DOHH2 (cell line): ENCODE data around the gene PRCC.

Experiments
- H3F3A ChIP-seq: fragments of 200-600 bp; sonication (generic), shearing (Covaris generic); 2 replicates; pipeline ENCODE4 v1.6.0; 2016; ENCODE audit warnings: antibody characterized with exemption, mild to moderate bottlenecking; ENCODE audit not compliant: control insufficient read depth, insufficient read depth
- H3K27ac ChIP-seq: fragments of 200-600 bp; sonication (generic); 2 replicates; pipeline ENCODE4 v1.5.1; 2014; ENCODE audit warnings: low read depth, mild to moderate bottlenecking, low read length, moderate library complexity
- H3K27me3 ChIP-seq: fragments of 200-600 bp; sonication (generic); 2 replicates; pipeline ENCODE4 v1.6.1; 2014; ENCODE audit warnings: mild to moderate bottlenecking, low read length, mixed read lengths; ENCODE audit not compliant: control insufficient read depth
- H3K36me3 ChIP-seq: fragments of 200-600 bp; sonication (generic); 2 replicates; pipeline ENCODE4 v1.6.1; 2014; ENCODE audit warnings: mild to moderate bottlenecking, low read length, moderate library complexity, mixed read lengths; ENCODE audit not compliant: control insufficient read depth
- H3K4me1 ChIP-seq: fragments of 200-600 bp; sonication (generic); 2 replicates; pipeline ENCODE4 v1.6.1; 2014; ENCODE audit warnings: mild to moderate bottlenecking, low read length, mixed read lengths; ENCODE audit not compliant: control insufficient read depth
- H3K4me2 ChIP-seq: fragments of 200-600 bp; sonication (generic); 2 replicates; pipeline ENCODE4 v1.6.0; 2014; ENCODE audit warnings: mild to moderate bottlenecking, low read length, moderate library complexity
- H3K4me3 ChIP-seq: fragments of 200-600 bp; sonication (generic); 2 replicates; pipeline ENCODE4 v1.5.1; 2014; ENCODE audit warnings: mild to moderate bottlenecking, low read length, mixed read lengths
- H3K79me2 ChIP-seq: fragments of 200-600 bp; sonication (generic); 2 replicates; pipeline ENCODE4 v1.6.1; 2014; ENCODE audit warnings: mild to moderate bottlenecking, low read length, mixed read lengths; ENCODE audit not compliant: control insufficient read depth
- H3K9me2 ChIP-seq: fragments of 200-600 bp; sonication (generic); replicated peaks from 2 replicates; pipeline ENCODE4 v1.6.1; 2014; ENCODE audit warnings: mild to moderate bottlenecking, low read length, mixed read lengths; ENCODE audit not compliant: control insufficient read depth
- H3K9me3 ChIP-seq: fragments of 200-600 bp; sonication (generic); 2 replicates; pipeline ENCODE4 v1.6.1; 2014; ENCODE audit warnings: antibody characterized with exemption, low read length, mixed read lengths; ENCODE audit not compliant: control insufficient read depth, insufficient read depth
- H4K20me1 ChIP-seq: fragments of 200-600 bp; sonication (generic); 2 replicates; pipeline ENCODE4 v1.6.0; 2014; ENCODE audit warnings: low read depth, mild to moderate bottlenecking, antibody characterized with exemption, low read length, moderate library complexity; ENCODE audit not compliant: control insufficient read depth, insufficient read depth
- CTCF ChIP-seq: fragments of 200-600 bp; sonication (generic); IDR thresholded peaks from one replicate; pipeline ENCODE4 v1.5.1; 2014; ENCODE audit warnings: antibody characterized with exemption, mild to moderate bottlenecking, low read depth, low read length; ENCODE audit not compliant: poor library complexity, severe bottlenecking
- EZH2phosphoT487 ChIP-seq: fragments of 200-600 bp; sonication (generic); IDR thresholded peaks from 2 replicates; pipeline ENCODE4 v1.6.1; 2017; ENCODE audit warnings: borderline replicate concordance, mild to moderate bottlenecking, antibody characterized with exemption, low read length, moderate library complexity, mixed read lengths

The PRCC gene

DNA sequence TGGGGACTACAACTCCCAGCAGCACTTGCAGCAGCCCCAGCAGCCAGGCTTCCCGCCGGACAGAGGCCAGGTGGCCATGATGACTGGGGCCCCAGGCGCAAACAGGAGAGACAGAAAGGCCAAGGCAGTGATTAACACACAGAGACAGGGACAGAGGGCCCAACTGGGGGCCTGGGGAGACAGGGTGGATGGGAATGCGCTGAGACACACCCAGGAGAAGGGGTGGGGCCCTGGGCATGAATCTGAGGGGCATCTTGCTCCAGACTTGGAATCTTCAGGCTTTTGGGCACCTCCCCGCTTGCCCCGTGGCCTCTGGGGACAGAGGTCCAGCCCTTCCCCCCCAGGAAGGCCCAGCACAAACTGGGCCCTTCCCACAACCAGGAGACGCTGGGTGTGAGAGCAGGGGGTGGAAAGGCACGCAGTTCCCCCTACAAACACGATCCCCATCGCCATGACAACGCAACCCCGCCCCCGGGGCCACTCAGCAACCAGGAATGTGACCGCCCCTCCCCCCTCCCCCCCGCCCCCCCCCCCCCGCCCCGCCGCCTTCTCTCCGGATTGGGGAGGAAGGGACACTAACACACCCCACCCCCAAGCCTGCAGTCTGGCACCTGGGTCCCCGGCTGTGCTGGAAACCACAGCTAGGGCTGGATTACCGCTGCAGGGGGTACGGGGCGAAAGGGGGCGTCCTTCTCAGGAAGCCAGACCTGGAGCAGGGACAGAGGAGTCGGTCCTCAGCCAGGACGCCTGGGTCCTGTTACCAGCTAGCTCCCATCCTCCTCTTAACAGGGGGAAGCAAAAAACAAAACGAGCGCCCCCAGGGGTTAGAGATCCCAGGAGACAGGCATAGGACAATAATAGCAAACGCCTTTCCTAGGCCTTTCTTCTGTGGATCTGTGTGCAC is 20.4 kb upstream of the PRCC start:
- peak overlapping the region; percentile 97 for H3K4me3 ChIP-seq
- peaks cover 24% of the 10 kb centered on the region for H3F3A ChIP-seq
- H3K9me2 ChIP-seq: no peaks in the 10 kb centered on the region
- TF ChIP-seq EZH2phosphoT487 (no peak), CTCF (peak; percentile 67)
- peak overlapping the region; percentile 88 for H3K4me2 ChIP-seq
- peaks cover 20% of the 10 kb centered on the region; the same call in 1 of the 2 replicates for H4K20me1 ChIP-seq
- H3K9me3 ChIP-seq: no peaks in the 10 kb centered on the region
- H3K36me3 ChIP-seq: peaks cover 81% of the 10 kb centered on the region
- H3K27ac ChIP-seq: peak overlapping the region; percentile 79
- peaks cover 49% of the 10 kb centered on the region for H3K4me1 ChIP-seq
- peaks cover 72% of the 10 kb centered on the region for H3K79me2 ChIP-seq
- no peaks in the 10 kb centered on the region for H3K27me3 ChIP-seq

GRCh38 chr1:156747742-156748669 is 19.3 kb upstream of the PRCC start:
- Histone ChIP-seq H3K4me2 (peak overlapping the region; percentile 88), H3K4me3 (peak overlapping the region; percentile 97), H3F3A (peaks cover 14% of the 10 kb centered on the region), H3K9me3 (no peaks in the 10 kb centered on the region), H3K4me1 (peaks cover 52% of the 10 kb centered on the region), H3K27me3 (no peaks in the 10 kb centered on the region), H4K20me1 (peaks cover 20% of the 10 kb centered on the region; the same call in 1 of the 2 replicates), H3K27ac (peak overlapping the region; percentile 79), H3K79me2 (peaks cover 82% of the 10 kb centered on the region), H3K9me2 (no peaks in the 10 kb centered on the region), H3K36me3 (peaks cover 74% of the 10 kb centered on the region)
- TF ChIP-seq CTCF (peak; percentile 25), EZH2phosphoT487 (no peak)

DNA sequence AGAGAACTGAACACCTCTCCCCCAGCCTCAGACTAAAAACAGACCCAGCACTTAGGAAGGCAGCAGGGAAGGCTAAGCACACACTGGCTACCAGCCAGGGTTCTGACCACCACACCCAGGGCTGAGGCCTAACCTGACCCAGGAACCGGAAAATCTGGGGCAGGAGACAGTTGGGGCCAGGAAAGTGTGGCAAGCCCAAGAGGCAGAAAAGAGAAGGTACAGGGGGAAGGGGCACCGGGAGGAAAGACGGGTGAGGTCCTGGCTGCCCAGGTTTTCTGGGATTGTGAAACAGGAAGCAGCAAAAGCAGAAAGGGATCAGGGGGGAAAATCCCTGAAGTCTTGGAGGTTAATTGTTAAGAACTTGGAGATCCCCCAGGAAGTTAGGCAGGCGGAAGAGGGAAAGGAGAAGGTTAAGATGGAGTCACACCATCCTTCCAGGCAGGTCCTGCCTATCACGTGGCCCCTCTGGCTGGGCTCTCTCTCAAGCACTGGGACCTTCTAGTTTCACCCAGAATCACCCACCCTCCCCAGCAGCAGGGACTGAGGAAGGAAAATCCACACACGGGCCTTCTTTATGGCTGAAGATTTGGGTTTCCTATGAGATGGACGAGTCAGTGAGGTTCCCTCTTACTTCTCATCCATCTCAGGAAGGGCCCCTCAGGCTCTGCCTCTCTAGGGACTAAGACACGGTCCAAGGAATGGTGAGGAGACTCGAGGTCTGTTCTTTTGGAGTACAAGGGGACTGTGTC is 18.5 kb upstream of the PRCC start:
- H3K9me2 ChIP-seq: no peaks in the 10 kb centered on the region
- no peaks in the 10 kb centered on the region for H3K27me3 ChIP-seq
- TF ChIP-seq CTCF (no peak), EZH2phosphoT487 (no peak)
- no peaks in the 10 kb centered on the region for H3K9me3 ChIP-seq
- H3F3A ChIP-seq: peaks cover 12% of the 10 kb centered on the region
- peaks cover 66% of the 10 kb centered on the region for H3K36me3 ChIP-seq
- H3K4me3 ChIP-seq: peak overlapping the region; percentile 97
- peaks cover 20% of the 10 kb centered on the region; the same call in 1 of the 2 replicates for H4K20me1 ChIP-seq
- peak overlapping the region; percentile 79 for H3K27ac ChIP-seq
- peaks cover 56% of the 10 kb centered on the region for H3K4me1 ChIP-seq
- peak overlapping the region; percentile 88 for H3K4me2 ChIP-seq
- peaks cover 89% of the 10 kb centered on the region for H3K79me2 ChIP-seq
